ENCODE measurements around the gene CARD9.

CARD9 gene, protein sequence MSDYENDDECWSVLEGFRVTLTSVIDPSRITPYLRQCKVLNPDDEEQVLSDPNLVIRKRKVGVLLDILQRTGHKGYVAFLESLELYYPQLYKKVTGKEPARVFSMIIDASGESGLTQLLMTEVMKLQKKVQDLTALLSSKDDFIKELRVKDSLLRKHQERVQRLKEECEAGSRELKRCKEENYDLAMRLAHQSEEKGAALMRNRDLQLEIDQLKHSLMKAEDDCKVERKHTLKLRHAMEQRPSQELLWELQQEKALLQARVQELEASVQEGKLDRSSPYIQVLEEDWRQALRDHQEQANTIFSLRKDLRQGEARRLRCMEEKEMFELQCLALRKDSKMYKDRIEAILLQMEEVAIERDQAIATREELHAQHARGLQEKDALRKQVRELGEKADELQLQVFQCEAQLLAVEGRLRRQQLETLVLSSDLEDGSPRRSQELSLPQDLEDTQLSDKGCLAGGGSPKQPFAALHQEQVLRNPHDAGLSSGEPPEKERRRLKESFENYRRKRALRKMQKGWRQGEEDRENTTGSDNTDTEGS

DNA sequence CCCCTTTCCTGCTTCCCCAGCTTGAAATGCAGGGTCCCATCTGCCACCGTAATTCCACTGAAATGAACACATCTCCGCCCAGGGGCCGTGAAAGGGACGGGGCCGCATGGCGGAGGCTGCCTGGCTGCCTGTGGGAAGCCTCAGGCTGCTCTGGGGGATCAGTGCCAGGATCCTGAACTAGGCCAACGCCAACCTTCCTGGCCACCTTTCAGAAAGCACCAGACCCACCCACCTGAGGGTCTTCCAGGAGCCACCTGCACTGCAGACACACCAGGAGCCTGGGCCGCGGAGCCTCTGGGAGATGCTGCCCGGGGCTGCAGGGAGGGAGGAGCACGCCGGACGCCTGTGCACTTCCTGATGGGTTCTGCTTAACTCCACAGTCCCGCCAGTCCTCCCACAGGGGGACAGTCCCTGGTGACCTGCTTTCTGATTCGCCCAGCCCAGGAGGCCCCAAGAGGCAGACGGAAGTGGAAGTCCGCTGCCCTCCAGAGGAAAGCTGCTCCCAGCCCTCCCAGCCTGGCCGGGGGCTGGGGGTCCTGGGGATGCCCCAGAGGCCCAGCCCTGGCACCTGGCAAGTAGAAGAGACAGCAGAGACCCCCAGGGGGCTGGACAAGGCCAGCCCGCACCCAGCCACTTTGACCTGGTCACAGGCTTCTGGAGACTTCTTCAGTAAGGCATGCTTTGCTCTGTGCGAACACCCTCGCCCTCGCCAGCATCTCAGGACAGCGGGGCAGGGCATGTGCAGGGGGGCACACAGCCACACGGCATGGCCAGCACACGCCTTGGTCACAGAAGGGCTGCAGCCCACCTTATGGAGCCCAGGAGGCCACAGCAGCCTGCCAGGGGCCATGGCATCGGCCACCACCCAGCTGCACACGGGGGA lies at the start of gene CARD9:
TSS of gene CARD9 (minus strand) at position 370 of the 883 bp plus-strand sequence. CDS start 1,591 bp downstream, outside the sequence.
- CTCF ChIA-PET = interaction anchor here (1.6 kb wide), 1 partner anchor 10 kb away, joined by 4 read pairs; the partner anchor contains the start of gene DNLZ
- no peak for TF ChIP-seq ARNT (IDR thresholded peaks at IDR 0.05)
- no peak for TF ChIP-seq L3MBTL2 (conservative IDR thresholded peaks at IDR 0.05)
- no peak for TF ChIP-seq SP1 (IDR thresholded peaks at IDR 0.05)
- no peak for TF ChIP-seq HDGF (IDR thresholded peaks at IDR 0.05; ENCODE audit: borderline replicate concordance)
- TF ChIP-seq NFRKB (IDR thresholded peaks at IDR 0.05) = no peak
- TF ChIP-seq PKNOX1 (IDR thresholded peaks at IDR 0.05) = no peak
- no peak for TF ChIP-seq SUZ12 (IDR thresholded peaks at IDR 0.05)
- no peak for TF ChIP-seq TARDBP (IDR thresholded peaks at IDR 0.05)
- no peak for TF ChIP-seq LEF1 (IDR thresholded peaks at IDR 0.05; ENCODE audit: borderline replicate concordance)
- POLR2A ChIA-PET = interaction anchor here (3.1 kb wide), 1 partner anchor 11 kb away, joined by 10 read pairs; the partner anchor contains the start of gene DNLZ
- no peak for DNase-seq (ENCODE audit: extremely low spot score)

DNA sequence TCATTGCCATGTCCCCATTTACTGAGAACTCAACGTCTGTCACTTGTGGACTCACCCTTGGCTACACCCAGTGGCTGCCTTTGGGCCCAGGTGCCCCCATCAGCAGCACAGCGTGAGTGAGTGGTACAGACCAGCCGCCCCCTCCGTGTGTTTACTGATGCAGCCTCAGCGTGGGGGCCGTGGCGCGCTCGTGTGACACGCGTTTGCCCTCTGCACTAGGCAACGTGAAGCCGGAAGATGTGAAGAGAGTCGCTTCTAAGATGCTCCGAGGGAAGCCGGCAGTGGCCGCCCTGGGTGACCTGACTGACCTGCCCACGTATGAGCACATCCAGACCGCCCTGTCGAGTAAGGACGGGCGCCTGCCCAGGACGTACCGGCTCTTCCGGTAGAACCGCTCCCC lies 49.4 kb upstream of the CARD9 start:
- CTCF ChIA-PET = no interaction called here
- DNase-seq (ENCODE audit: extremely low spot score) = no peak
- TF ChIP-seq SUZ12 (IDR thresholded peaks at IDR 0.05) (no peak), ELF4 (IDR thresholded peaks at IDR 0.05) (no peak), FOXM1 (IDR thresholded peaks at IDR 0.05; ENCODE audit: borderline replicate concordance) (no peak), FOXA1 (IDR thresholded peaks at IDR 0.05) (no peak), NFRKB (IDR thresholded peaks at IDR 0.05) (no peak), HDGF (IDR thresholded peaks at IDR 0.05; ENCODE audit: borderline replicate concordance) (no peak), L3MBTL2 (conservative IDR thresholded peaks at IDR 0.05) (no peak), FOXK2 (IDR thresholded peaks at IDR 0.05) (no peak), CTBP1 (IDR thresholded peaks at IDR 0.05; ENCODE audit: borderline replicate concordance) (no peak), ARNT (IDR thresholded peaks at IDR 0.05) (no peak)
- POLR2A ChIA-PET = interaction anchor here (1.4 kb wide), 1 partner anchor 12 kb away, joined by 3 read pairs; no protein-coding TSS in a partner anchor

DNA sequence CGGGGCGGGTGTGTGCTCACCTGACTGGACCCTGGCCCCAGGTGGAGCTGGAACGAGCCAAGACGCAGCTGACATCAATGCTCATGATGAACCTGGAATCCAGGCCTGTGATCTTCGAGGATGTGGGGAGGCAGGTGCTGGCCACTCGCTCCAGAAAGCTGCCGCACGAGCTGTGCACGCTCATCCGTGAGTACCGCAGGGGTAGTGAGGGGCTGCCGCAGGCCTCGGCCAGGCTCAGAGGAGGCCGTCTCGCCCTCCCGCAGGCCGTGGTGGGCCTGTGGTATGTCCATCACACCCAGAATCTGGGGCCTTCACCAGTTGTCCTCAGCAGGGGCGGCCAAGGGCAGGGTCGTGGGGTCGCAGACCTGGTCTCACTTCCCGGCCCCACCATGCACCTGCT lies 48.3 kb upstream of the CARD9 start:
- ChIA-PET CTCF (no interaction called here), POLR2A (no interaction called here)
- no peak for DNase-seq (ENCODE audit: extremely low spot score)
- TF ChIP-seq ZNF384 (IDR thresholded peaks at IDR 0.05) (no peak), SP1 (IDR thresholded peaks at IDR 0.05) (no peak), SUZ12 (IDR thresholded peaks at IDR 0.05) (no peak), ARNT (IDR thresholded peaks at IDR 0.05) (no peak), NFRKB (IDR thresholded peaks at IDR 0.05) (no peak), L3MBTL2 (conservative IDR thresholded peaks at IDR 0.05) (no peak), HDGF (IDR thresholded peaks at IDR 0.05; ENCODE audit: borderline replicate concordance) (no peak), CTBP1 (IDR thresholded peaks at IDR 0.05; ENCODE audit: borderline replicate concordance) (no peak), LEF1 (IDR thresholded peaks at IDR 0.05; ENCODE audit: borderline replicate concordance) (no peak), PKNOX1 (IDR thresholded peaks at IDR 0.05) (no peak), FOXK2 (IDR thresholded peaks at IDR 0.05) (no peak), FOXM1 (IDR thresholded peaks at IDR 0.05; ENCODE audit: borderline replicate concordance) (no peak)

- ChIA-PET POLR2A (no interaction called here), CTCF (no interaction called here)
- no peak for DNase-seq (ENCODE audit: extremely low spot score)
- TF ChIP-seq HDGF (IDR thresholded peaks at IDR 0.05; ENCODE audit: borderline replicate concordance) (no peak), BHLHE40 (IDR thresholded peaks at IDR 0.05; ENCODE audit: borderline replicate concordance) (no peak), ARNT (IDR thresholded peaks at IDR 0.05) (no peak), FOXM1 (IDR thresholded peaks at IDR 0.05; ENCODE audit: borderline replicate concordance) (no peak), L3MBTL2 (conservative IDR thresholded peaks at IDR 0.05) (no peak), SUZ12 (IDR thresholded peaks at IDR 0.05) (no peak), SP1 (IDR thresholded peaks at IDR 0.05) (no peak)
Measured at GRCh38 chr9:136419092-136419420, 45.6 kb upstream of the CARD9 start.

DNA sequence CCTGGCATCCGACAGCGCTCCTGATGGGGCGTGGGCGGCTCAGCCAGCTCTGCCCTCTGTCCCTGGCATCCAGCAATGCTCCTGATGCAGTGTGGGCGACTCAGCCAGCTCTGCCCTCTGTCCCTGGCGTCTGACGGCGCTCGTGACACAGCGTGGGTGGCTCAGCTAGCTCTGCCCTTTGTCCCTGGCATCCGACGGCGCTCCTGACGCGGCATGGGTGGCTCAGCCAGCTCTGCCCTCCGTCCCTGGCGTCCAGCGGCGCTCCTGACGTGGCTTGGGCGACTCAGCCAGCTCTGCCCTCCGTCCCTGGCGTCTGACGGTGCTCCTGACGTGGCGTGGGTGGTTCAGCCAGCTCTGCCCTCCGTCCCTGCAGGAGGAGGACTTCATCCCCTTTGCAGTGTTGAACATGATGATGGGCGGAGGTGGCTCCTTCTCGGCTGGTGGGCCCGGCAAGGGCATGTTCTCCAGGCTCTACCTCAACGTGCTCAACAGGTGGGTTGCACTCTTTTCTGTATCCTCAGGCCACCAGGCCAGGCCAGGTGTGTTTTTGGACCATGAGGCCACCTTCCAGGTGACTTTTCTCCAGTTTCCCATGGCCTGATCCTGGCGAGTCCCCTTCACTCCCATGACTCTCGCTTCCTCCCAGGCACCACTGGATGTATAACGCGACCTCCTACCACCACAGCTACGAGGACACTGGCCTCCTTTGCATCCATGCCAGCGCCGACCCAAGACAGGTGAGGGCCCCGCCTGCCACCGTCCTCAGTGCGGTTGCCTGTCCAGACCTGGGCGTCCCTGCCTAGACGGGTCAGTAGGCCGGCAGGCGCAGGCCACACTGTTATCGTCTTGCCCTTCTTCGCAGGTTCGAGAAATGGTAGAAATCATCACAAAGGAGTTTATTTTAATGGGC lies 45.0 kb upstream of the CARD9 start:
- CTCF ChIA-PET = no interaction called here
- TF ChIP-seq FOXK2 (IDR thresholded peaks at IDR 0.05) = no peak
- TF ChIP-seq PKNOX1 (IDR thresholded peaks at IDR 0.05) = no peak
- no peak for TF ChIP-seq TARDBP (IDR thresholded peaks at IDR 0.05)
- TF ChIP-seq ARNT (IDR thresholded peaks at IDR 0.05) = no peak
- POLR2A ChIA-PET = no interaction called here
- DNase-seq (ENCODE audit: extremely low spot score) = no peak

Data from HEK293T (cell line).